Activated CD8-positive, alpha-beta T cell treated with anti-CD3 and anti-CD28 coated beads for 36 hours (primary cell): ENCODE results near the gene AGPAT3. TPM values are rescaled to one million over a fixed set of nuclear protein-coding genes. Genes with fewer than 3 reads are reported as not detected.

Experiments
- ATAC-seq: fragments of 200-7000 bp; cut with Tn5 transposase; one replicate; pipeline ENCODE4 v1.10.0; 2021; ENCODE audit warnings: mild to moderate bottlenecking, moderate library complexity
- CTCF ChIA-PET: fragments of 350-600 bp; sonication (Branson Sonifier 250); formaldehyde crosslinking; loops from one replicate; lab custom pipeline; 2021; ENCODE audit warnings: antibody characterized with exemption; lab: Charles Lee
- POLR2A ChIA-PET: fragments of 350-600 bp; sonication (Branson Sonifier 250); formaldehyde crosslinking; loops from one replicate; lab custom pipeline; 2021; ENCODE audit warnings: antibody characterized with exemption; lab: Charles Lee
- DNase-seq: peaks from one replicate; pipeline ENCODE4 v3.0.0-alpha.2; 2020
- H3K27ac Mint-ChIP-seq: one replicate; pipeline ENCODE4 v1.8.0; 2021; ENCODE audit warnings: mild to moderate bottlenecking, mixed read lengths
- H3K27me3 Mint-ChIP-seq: one replicate; pipeline ENCODE4 v1.8.0; 2021; ENCODE audit warnings: mixed read lengths
- H3K36me3 Mint-ChIP-seq: one replicate; pipeline ENCODE4 v1.8.0; 2021; ENCODE audit warnings: low read depth, mixed read lengths
- H3K4me1 Mint-ChIP-seq: one replicate; pipeline ENCODE4 v1.8.0; 2021; ENCODE audit warnings: low read depth, mixed read lengths
- H3K4me3 Mint-ChIP-seq: one replicate; pipeline ENCODE4 v1.8.0; 2021; ENCODE audit warnings: mild to moderate bottlenecking, moderate library complexity, mixed read lengths
- H3K9me3 Mint-ChIP-seq: one replicate; pipeline ENCODE4 v1.8.0; 2021; ENCODE audit warnings: mixed read lengths
- intact Hi-C: fragments of 100-400 bp; cut with micrococcal nuclease; formaldehyde crosslinking; loops from one replicate; pipeline ENCODE4 v1.10.0; 2022
- total RNA-seq, 2 experiments: library from RNA; stranded (reverse); gene quantifications; one replicate each; pipeline ENCODE4 v1.2.3, GENCODE V29; 2021
- TF ChIP-seq, protein P1 (sequence below): fragments of 200-600 bp; IDR thresholded peaks from one replicate; pipeline ENCODE4 v1.8.0; 2022; ENCODE audit warnings: antibody characterized with exemption, mild to moderate bottlenecking

Gene AGPAT3
- total RNA-seq, 2 experiments from 2014 or later: 59.3 to 62.2 TPM

DNA sequence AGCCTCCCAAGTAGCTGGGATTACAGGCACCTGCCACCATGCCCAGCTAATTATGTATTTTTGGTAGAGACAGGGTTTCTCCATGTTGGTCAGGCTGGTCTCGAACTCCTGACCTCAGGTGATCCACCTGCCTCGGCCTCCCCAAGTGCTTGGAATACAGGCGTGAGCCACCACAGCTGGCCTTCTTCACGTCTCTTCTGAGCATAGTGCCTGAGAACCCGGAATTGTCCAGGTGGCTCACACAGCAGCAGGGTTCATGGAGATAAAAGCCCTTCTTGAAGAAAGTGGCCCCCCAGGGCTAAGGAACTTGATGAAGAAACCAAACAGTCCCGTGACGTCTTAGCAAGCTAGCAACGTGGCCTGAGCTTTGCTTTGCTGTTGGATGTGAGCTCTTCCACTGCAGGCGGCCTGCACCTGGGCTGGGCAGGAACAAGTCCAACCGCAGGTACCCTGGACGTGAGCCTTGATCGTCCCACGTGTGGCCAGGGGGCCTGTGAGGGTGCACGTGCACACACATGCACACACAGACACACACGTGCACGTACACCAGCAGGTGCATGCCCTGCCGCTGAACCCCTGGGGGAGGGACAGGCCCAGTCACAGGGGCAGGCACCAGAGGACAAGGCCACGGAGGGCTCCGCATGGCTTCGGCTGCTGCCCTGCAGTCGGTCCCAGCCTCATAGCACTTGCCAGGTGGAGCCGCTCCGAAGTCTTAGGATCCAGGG lies 123.6 kb downstream of the AGPAT3 start:
- TF ChIP-seq, protein P1, sequence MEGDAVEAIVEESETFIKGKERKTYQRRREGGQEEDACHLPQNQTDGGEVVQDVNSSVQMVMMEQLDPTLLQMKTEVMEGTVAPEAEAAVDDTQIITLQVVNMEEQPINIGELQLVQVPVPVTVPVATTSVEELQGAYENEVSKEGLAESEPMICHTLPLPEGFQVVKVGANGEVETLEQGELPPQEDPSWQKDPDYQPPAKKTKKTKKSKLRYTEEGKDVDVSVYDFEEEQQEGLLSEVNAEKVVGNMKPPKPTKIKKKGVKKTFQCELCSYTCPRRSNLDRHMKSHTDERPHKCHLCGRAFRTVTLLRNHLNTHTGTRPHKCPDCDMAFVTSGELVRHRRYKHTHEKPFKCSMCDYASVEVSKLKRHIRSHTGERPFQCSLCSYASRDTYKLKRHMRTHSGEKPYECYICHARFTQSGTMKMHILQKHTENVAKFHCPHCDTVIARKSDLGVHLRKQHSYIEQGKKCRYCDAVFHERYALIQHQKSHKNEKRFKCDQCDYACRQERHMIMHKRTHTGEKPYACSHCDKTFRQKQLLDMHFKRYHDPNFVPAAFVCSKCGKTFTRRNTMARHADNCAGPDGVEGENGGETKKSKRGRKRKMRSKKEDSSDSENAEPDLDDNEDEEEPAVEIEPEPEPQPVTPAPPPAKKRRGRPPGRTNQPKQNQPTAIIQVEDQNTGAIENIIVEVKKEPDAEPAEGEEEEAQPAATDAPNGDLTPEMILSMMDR: no peak
- peaks cover 16% of the 10 kb centered on the region for H3K4me1 Mint-ChIP-seq
- no peak for DNase-seq
- CTCF ChIA-PET: no interaction called here
- H3K36me3 Mint-ChIP-seq: no peaks in the 10 kb centered on the region
- no peak for ATAC-seq
- no peak overlapping the region for H3K4me3 Mint-ChIP-seq
- intact Hi-C loops: no loop called here
- POLR2A ChIA-PET: no interaction called here
- H3K9me3 Mint-ChIP-seq: no peaks in the 10 kb centered on the region
- H3K27me3 Mint-ChIP-seq: no peaks in the 10 kb centered on the region
- H3K27ac Mint-ChIP-seq: no peak overlapping the region

GRCh38 chr21:43989401-43989800 lies 124.4 kb downstream of the AGPAT3 start:
- ChIA-PET POLR2A (no interaction called here), CTCF (interaction anchor here (1.6 kb wide), 1 partner anchor 12 kb away, joined by 3 read pairs; no protein-coding TSS in a partner anchor)
- Mint-ChIP-seq H3K36me3 (no peaks in the 10 kb centered on the region), H3K4me3 (no peak overlapping the region), H3K4me1 (peaks cover 16% of the 10 kb centered on the region), H3K9me3 (no peaks in the 10 kb centered on the region), H3K27me3 (no peaks in the 10 kb centered on the region), H3K27ac (no peak overlapping the region)
- ATAC-seq (no peak), DNase-seq (no peak)
- intact Hi-C loops: no loop called here
- TF ChIP-seq, protein P1: no peak

- ChIA-PET POLR2A (interaction anchor here (1.1 to 1.7 kb wide), 2 partner anchors 11 to 19 kb away, joined by 4 to 5 read pairs; no protein-coding TSS in a partner anchor), CTCF (no interaction called here)
- Mint-ChIP-seq H3K27ac (no peak overlapping the region), H3K4me1 (peaks cover 2% of the 10 kb centered on the region), H3K36me3 (no peaks in the 10 kb centered on the region), H3K4me3 (no peak overlapping the region), H3K27me3 (no peaks in the 10 kb centered on the region), H3K9me3 (no peaks in the 10 kb centered on the region)
- DNase-seq: no peak
- ATAC-seq: no peak
- intact Hi-C loops: no loop called here
- TF ChIP-seq, protein P1: no peak
Observed at GRCh38 chr21:43991447-43991991, 126.5 kb downstream of the AGPAT3 start.

DNA sequence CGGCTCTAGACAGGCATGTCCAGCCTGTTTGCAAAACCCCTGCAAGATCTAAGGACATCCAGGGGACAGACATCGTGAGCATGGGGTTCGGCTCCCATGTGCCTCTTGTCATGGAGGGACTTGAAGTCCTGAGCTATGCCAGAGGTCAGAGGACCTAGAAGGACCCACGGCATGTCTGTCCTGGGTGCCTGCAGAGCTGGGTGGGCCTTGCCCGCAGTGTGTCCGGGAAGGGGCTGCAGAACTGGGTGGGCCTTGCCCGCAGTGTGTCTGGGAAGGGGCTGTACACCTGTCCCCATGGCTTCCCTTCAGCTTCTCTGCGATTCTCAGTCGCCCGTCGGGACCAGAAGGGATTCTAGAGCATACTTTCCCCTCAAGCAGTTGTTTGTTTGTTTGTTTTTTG lies 127.1 kb downstream of the AGPAT3 start:
- ATAC-seq (no peak), DNase-seq (no peak)
- Mint-ChIP-seq H3K27ac (no peak overlapping the region), H3K36me3 (no peaks in the 10 kb centered on the region), H3K4me1 (no peaks in the 10 kb centered on the region), H3K4me3 (no peak overlapping the region), H3K9me3 (no peaks in the 10 kb centered on the region), H3K27me3 (no peaks in the 10 kb centered on the region)
- intact Hi-C loops: no loop called here
- ChIA-PET CTCF (no interaction called here), POLR2A (interaction anchor here (1.7 kb wide), 1 partner anchor 12 kb away, joined by 5 read pairs; no protein-coding TSS in a partner anchor)
- TF ChIP-seq, protein P1: no peak

- Mint-ChIP-seq H3K4me3 (no peak overlapping the region), H3K4me1 (no peaks in the 10 kb centered on the region), H3K27me3 (no peaks in the 10 kb centered on the region), H3K27ac (no peak overlapping the region), H3K36me3 (no peaks in the 10 kb centered on the region), H3K9me3 (no peaks in the 10 kb centered on the region)
- POLR2A ChIA-PET: no interaction called here
- CTCF ChIA-PET: no interaction called here
- DNase-seq (no peak), ATAC-seq (no peak)
- TF ChIP-seq, protein P1: no peak
- intact Hi-C loops: no loop called here
Observed at GRCh38 chr21:43993420-43993934, 128.5 kb downstream of the AGPAT3 start.
